T-helper 17 cell (primary cell): Measurements from ENCODE around the gene SPANXA1. TPM values are rescaled to one million over a fixed set of nuclear protein-coding genes. Genes with fewer than 3 reads are reported as not detected.
"Not testable (repeated sequence)": the region's sequence is repeated elsewhere in the genome, so short reads cannot be mapped to it uniquely, and the experiment has no call there.

Experiments used
- ATAC-seq: fragments of 150-1000 bp; cut with Tn5 transposase; 2 replicates; pipeline ENCODE4 v1.10.0; 2021; ENCODE audit warnings: mild to moderate bottlenecking, moderate library complexity
- DNase-seq, 3 donors: peaks; one replicate each; pipeline versions ENCODE4 v3.0.0 to v3.0.0-alpha.2; 2020 to 2021
- H3K9me3 ChIP-seq: one replicate; pipeline ENCODE4 v1.7.0; 2013; ENCODE audit warnings: low read length, mild to moderate bottlenecking; ENCODE audit not compliant: control insufficient read depth, poor library complexity, severe bottlenecking
- H3K27ac Mint-ChIP-seq: one replicate; pipeline ENCODE4 v1.8.0; 2022; ENCODE audit warnings: mild to moderate bottlenecking, moderate library complexity, mixed read lengths
- H3K27me3 Mint-ChIP-seq: one replicate; pipeline ENCODE4 v1.8.0; 2022; ENCODE audit warnings: mixed read lengths
- H3K36me3 Mint-ChIP-seq: one replicate; pipeline ENCODE4 v1.8.0; 2022; ENCODE audit warnings: low read depth, mixed read lengths
- H3K4me1 Mint-ChIP-seq: one replicate; pipeline ENCODE4 v1.8.0; 2022; ENCODE audit warnings: mild to moderate bottlenecking, mixed read lengths
- H3K4me3 Mint-ChIP-seq: one replicate; pipeline ENCODE4 v1.8.0; 2022; ENCODE audit warnings: mild to moderate bottlenecking, moderate library complexity, mixed read lengths
- total RNA-seq, 4 donors: library from RNA in 2 of 4; stranded (reverse) in 2 of 4; gene quantifications; one replicate each; pipeline ENCODE4 v1.2.3 and lab custom pipeline; 2022 to 2026

The SPANXA1 gene
- total RNA-seq, result not detected
- 0 reads per million in 2 donors for total RNA-seq (lab: John Stamatoyannopoulos, UW)

- H3K4me3 Mint-ChIP-seq, H3K36me3 Mint-ChIP-seq: not testable (repeated sequence)
Measured at GRCh38 chrX:141584638-141585037, at the start of gene SPANXA1. TSS of gene SPANXA1 (minus strand) at chrX:141584738. CDS start at chrX:141584678, 60 bp downstream.

GRCh38 chrX:141632124-141632523, 47.6 kb upstream of the SPANXA1 start:
- DNase-seq (no peak), ATAC-seq (no peak)
- Mint-ChIP-seq H3K27me3 (no peaks in the 10 kb centered on the region), H3K4me3 (no peak overlapping the region), H3K36me3 (no peaks in the 10 kb centered on the region), H3K4me1 (no peaks in the 10 kb centered on the region), H3K27ac (no peak overlapping the region)
- no peaks in the 10 kb centered on the region for H3K9me3 ChIP-seq

More at GRCh38 chrX:141584638-141585037, at the start of gene SPANXA1:
- not testable (repeated sequence) for H3K4me1 Mint-ChIP-seq, H3K27ac Mint-ChIP-seq, DNase-seq, H3K9me3 ChIP-seq, ATAC-seq, H3K27me3 Mint-ChIP-seq

- ATAC-seq, result no peak
- Mint-ChIP-seq H3K27ac (no peak overlapping the region), H3K27me3 (no peaks in the 10 kb centered on the region), H3K4me1 (no peaks in the 10 kb centered on the region), H3K36me3 (no peaks in the 10 kb centered on the region), H3K4me3 (no peak overlapping the region)
- H3K9me3 ChIP-seq, result no peaks in the 10 kb centered on the region
- no peak for DNase-seq
Measured at GRCh38 chrX:141619336-141619735, 34.8 kb upstream of the SPANXA1 start.

GRCh38 chrX:141609111-141609510, 24.6 kb upstream of the SPANXA1 start:
- Mint-ChIP-seq H3K27ac (no peak overlapping the region), H3K27me3 (no peaks in the 10 kb centered on the region), H3K36me3 (no peaks in the 10 kb centered on the region), H3K4me1 (no peaks in the 10 kb centered on the region), H3K4me3 (no peak overlapping the region)
- ATAC-seq (no peak), DNase-seq (no peak)
- no peaks in the 10 kb centered on the region for H3K9me3 ChIP-seq

- H3K27ac Mint-ChIP-seq, H3K27me3 Mint-ChIP-seq, H3K4me1 Mint-ChIP-seq, ATAC-seq, DNase-seq, H3K36me3 Mint-ChIP-seq, H3K4me3 Mint-ChIP-seq, H3K9me3 ChIP-seq: not testable (repeated sequence)
Measured at GRCh38 chrX:141589408-141589807, 4.9 kb upstream of the SPANXA1 start, which contains the start of gene SPANXA2. TSS of gene SPANXA2 (plus strand) at chrX:141589708. CDS start at chrX:141589768, 60 bp downstream.

GRCh38 chrX:141542551-141542950, 42.0 kb downstream of the SPANXA1 start:
- not testable (repeated sequence) for H3K9me3 ChIP-seq, ATAC-seq, H3K27me3 Mint-ChIP-seq, H3K4me1 Mint-ChIP-seq, DNase-seq, H3K4me3 Mint-ChIP-seq, H3K36me3 Mint-ChIP-seq, H3K27ac Mint-ChIP-seq

Other genes with a start within 250 kb of the SPANXA1 start
- not detected for gene SPANXA2, start 5.0 kb upstream of the SPANXA1 start, total RNA-seq
- gene SPANXD, start 114.0 kb upstream of the SPANXA1 start, total RNA-seq, result not detected